Myocyte (in vitro differentiated cells): ENCODE measurements around the gene TEX55. TPM values are rescaled to one million over a fixed set of nuclear protein-coding genes. Genes with fewer than 3 reads are reported as not detected.
"Not testable (repeated sequence)": the region's sequence is repeated elsewhere in the genome, so short reads cannot be mapped to it uniquely, and the experiment has no call there.

ENCODE experiments used
- DNase-seq: peaks from one replicate; pipeline ENCODE4 v3.0.0-alpha.2; 2012; ENCODE audit warnings: low read depth
- polyA plus RNA-seq: library from polyadenylated mRNA; unstranded; fragments of >200 nt; gene quantifications from one replicate; pipeline ENCODE4 v1.2.1, GENCODE V29; 2012; ENCODE audit warnings: missing spikeins
- total RNA-seq: library from RNA; depleted of rRNA; stranded (reverse); fragments of >200 nt; gene quantifications from 2 replicates; pipeline ENCODE4 v1.2.3, GENCODE V29; 2014

Gene TEX55
- total RNA-seq, result not detected in 2 replicates
- polyA plus RNA-seq, result not detected

- DNase-seq, result peak; percentile 43
These were observed at the start of gene TEX55 for GRCh38 chr3:119145500-119146167. TSS of gene TEX55 (plus strand) at chr3:119146165. CDS start at chr3:119146190, 25 bp downstream.

DNA sequence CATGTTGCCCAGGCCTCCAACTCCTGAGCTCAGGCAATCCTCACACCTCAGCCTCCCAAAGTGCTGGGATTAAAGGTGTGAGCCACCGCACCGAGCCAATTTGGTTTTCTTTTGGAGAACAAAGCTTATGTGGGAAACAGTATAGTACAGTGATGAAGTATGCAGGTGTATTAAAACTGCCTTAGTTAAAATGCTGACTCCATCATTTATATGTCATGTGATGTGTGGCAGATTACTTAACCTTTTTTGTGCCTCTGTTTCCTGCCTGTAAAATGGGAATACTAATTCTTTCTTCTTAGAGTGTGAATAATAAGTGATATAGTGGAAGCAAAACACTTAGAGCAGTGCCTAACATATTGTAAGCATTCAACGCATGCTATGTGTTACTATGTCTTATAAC lies 48.0 kb upstream of the TEX55 start:
- no peak for DNase-seq

- DNase-seq, result peak; percentile 70
These were observed 47.2 kb upstream of the TEX55 start for GRCh38 chr3:119098619-119099222.

GRCh38 chr3:119099785-119100184 lies 46.2 kb upstream of the TEX55 start:
- DNase-seq, result no peak

DNA sequence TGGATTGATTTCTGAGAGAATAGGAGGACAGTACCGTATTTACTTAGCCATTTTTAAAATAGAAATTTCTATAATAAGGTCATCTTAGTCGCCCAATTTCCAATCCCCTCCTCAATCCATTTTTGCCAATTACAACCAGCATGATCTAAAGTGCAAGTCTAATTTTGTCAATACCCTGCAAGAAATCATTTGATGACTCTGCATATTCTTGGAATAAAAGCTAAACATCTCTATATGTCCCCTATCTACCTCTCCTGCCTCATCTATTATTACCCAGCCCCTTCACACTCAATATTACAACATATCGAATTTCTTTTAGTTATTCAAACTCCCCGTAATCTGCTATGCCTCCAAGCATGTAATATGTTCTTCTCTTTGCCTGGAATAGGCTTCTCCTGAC lies 41.9 kb upstream of the TEX55 start:
- no peak for DNase-seq

GRCh38 chr3:119118330-119118729 lies 27.6 kb upstream of the TEX55 start:
- not testable (repeated sequence) for DNase-seq

GRCh38 chr3:119120480-119120879 lies 25.5 kb upstream of the TEX55 start:
- DNase-seq, result no peak

DNA sequence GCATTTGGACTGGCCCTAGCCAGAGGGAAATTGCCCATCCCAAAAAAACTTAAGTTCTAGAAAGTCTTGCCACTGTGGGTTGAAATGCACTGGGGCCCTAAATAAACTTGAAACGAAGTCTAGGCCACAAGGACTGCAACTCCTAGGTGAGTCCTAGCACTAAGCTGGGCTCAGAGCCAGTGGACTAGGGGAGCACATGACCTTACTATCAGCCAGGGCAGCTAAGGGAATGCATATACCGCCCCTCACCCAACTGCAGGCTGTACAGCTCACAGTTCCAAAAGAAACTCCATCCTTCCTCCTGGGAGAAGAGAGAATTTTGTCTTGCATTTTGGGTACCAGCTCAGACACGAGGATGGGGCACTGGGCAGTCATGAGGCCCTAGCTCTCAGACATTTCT lies 23.6 kb upstream of the TEX55 start:
- DNase-seq, result no peak

GRCh38 chr3:119125342-119125741 lies 20.6 kb upstream of the TEX55 start:
- DNase-seq, result no peak

DNA sequence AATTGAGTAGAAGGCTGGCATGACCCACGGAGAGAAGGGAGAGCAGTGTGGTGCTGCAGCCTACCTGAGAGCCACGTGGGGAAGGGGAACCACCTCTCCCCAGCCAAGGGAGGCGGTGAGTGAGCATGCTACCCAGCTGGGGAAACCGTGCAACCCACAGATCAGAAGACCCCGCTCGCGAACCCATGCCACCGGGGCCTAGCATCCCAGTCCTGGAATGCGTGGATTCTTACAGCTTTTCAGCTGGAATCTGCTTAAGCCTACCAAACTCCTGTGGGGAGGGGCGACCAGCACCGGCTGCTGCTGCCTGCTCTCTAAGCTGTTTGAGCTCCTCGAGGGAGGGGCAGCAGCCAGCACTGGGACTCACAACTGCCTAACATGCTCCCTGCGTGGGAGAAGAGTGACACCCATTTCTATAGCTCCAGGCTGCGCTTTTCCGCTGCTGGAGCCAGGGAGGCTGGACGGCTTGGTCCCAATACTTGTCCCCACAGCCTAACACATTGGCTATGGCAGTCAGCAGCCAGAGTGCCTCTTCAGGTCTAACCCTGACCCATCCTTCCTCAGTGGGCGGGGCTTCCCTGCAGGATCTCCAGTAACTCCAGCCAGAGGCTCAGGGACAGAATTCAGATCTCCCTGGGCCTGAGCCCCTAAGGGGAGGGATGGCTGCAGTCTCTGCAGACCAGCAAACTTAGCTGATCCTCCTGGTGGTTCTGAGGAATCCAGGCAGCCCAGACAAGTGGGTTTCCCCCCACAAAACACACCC lies 20.0 kb upstream of the TEX55 start:
- no peak for DNase-seq

- DNase-seq, result not testable (repeated sequence)
These were observed 15.7 kb upstream of the TEX55 start for GRCh38 chr3:119130291-119130690.

GRCh38 chr3:119132291-119132690 lies 13.7 kb upstream of the TEX55 start:
- DNase-seq, result not testable (repeated sequence)

GRCh38 chr3:119139360-119139759 lies 6.6 kb upstream of the TEX55 start:
- DNase-seq, result not testable (repeated sequence)

DNA sequence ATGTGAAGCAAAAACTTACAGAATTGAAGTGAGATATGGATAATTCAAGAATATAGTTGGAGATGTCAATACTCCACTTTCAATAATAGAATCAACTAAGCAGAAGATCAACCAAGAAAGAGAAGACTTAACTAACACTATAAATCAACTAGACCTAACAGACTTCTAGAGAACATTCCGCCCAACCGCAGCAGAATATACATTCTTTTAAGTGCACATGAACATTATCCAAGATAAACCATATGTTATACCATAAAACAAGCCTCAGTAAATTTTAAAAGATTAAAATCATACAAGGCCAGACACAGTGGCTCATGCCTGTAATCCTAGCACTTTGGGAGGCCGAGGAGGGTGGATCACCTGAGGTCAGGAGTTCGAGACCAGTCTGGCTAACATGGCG lies 5.5 kb upstream of the TEX55 start:
- DNase-seq, result no peak

DNA sequence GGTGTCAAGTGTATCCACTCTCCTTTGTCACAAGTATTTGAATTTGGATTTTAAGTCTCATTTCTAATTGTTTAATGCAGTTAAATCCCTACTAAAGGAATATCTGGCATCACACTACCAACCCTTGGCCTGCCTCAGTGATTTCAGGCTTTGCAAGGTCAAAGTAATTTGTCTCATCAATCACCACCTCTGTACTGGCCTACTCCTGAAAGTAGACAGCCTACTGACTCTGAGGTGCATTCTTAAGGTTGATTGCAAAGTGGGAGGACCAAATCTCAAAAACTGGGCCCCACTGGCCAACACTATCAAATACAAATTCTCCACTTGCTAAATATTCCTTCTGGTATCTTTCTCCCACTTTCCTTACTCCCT lies 851 bp upstream of the TEX55 start:
- DNase-seq, result no peak

- peak; percentile 71 for DNase-seq
These were observed 812 bp downstream of the TEX55 start for GRCh38 chr3:119146578-119147375.

- no peak for DNase-seq
These were observed 1.5 kb downstream of the TEX55 start for GRCh38 chr3:119147494-119147893.

- DNase-seq, result no peak
These were observed 2.7 kb downstream of the TEX55 start for GRCh38 chr3:119148493-119149180.

DNA sequence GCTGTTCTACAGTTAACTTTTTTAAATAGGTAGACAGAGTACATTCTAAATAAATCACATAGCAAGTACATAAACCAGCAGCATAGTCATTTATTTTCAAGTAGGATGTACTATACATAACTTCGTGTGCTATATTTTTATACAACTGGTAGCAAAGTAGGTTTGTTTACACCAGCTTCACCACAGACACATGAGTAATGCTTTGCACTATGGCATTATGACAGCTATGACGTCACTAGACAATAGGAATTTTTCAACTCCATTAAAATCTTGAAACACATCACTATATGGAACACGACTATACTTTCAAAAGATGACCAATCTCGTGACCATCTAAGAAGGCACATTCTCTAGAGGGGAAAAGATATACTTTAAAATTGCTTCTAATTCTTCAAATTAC lies 3.5 kb downstream of the TEX55 start:
- no peak for DNase-seq

DNA sequence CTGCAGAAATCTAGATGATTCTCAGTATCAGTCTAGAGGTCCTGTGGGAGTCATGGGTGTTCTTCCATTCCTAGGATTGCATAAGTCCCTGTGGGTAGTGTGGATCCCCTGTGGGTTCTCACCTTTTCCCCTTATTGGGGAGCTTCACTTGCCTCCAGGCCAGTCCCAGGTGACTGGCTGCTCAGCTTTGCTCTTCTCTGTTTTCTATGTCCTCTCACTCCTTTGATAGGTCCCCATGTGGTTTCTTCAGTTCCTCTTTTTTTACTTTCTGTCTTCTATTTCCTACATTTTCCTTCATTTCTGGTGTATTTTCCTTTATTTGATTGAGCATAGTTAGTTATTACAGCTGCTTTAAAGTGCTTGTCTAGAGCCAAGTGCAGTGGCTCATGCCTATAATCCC lies 10.9 kb downstream of the TEX55 start:
- no peak for DNase-seq

DNA sequence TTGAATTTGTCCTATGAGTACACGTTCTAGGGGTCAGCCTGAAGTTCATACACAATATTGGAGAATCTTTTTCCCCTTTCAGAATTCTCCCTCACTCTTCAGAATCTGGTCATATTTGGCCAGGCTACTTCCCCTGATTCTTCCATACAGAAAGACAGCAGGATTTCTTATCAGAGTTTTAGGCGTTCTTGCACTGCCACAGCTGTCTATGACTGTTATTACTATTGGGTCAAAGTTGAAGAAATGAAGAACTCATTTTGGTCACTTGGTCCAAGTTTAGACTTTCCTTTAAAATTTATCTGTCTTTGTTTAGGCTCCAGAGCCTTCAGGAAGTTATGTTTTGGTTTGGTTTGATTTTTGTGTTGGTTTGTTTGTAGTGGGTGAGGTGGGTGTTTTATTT lies 12.0 kb downstream of the TEX55 start:
- no peak for DNase-seq
